Right forelimb (tissue), 1 donor: ENCODE results near the gene SLC51A.

Experiments
- DNase-seq: peaks from one replicate; pipeline ENCODE4 v3.0.0-alpha.2; 2018

Gene SLC51A

GRCh38 chr3:196217307-196218154, 1.2 kb downstream of the SLC51A start:
- DNase-seq: no peak

DNA sequence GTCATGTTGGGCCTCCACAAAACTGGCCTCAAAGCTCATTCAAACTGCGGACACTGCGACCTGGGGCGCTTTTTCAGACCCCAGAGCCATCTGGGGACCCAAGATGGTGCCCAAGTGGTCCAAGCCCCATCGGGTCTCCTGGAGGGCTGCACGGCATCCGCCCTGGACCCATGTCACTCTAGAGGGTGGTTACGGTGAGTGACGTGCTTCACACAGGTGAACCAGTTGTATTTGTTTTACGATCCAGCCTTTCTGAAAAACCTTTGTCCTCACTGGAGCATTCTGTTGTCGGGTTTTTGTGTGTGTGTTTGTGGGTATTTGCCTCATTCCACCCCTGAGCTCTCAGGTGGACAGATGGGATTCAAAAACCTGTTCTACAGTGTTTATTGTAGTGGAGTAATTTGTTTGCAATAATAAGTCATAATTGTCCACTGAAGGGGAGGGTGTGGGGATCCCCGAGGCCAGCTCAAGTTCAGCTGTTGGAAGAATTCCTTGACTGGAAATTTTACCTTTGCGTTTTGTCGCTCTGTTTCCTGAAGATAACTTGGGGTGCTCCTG, 1.9 kb downstream of the SLC51A start:
- no peak for DNase-seq

DNA sequence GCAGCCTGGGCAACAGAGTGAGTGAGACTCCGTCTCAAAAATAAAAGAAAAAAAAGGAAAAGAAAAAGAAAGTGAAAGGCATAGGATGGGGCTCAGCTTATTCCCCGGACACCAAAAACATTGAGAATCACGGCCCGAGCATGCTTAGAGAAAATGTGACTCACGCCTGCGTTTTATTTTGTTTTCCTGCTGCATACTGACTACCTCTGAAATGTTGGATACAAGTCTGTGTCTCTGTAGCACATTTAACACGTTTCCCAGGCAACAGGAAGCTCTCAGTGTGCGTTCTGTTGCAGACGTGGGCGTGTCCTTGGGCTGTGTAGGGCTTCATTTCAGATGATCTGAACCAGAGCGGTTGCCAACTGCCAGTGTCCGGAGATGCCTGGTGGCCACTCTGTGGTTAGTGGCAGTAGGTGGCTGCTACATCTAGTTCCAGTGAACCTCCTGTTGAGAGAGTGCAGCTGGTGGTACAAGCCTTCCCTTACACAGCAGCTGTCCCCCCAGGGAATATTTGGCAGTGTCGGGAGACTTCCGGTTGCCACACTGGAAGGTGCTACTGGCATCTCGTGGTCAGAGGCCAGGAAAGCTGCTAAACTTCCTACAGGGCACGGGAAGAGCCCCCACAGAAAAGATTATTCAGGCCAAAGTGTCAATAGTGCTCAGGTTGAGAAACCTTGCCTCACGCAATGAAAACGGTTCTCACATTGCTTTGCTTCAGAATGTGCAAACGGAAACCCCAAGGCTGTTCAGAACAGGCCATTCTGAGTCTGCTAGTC, 3.0 kb downstream of the SLC51A start:
- peak; percentile 80 for DNase-seq

DNA sequence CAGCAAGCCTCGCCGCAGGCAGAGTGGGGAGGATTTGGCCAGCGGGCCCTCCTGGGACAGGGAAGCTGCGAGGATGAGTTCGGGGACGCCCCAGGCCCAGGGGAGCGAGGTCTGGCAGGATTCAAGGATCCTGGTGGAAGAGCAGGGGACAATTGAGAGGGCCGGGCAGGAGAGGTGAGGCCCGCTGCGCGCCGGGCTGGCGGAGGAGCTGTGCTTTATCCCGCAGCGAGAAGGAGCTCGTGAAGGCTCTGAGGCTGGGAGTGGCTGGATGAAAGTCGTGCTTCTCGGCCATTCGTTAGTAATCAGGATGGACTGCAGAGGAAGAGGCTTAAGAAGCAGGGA, 3.6 kb downstream of the SLC51A start:
- no peak for DNase-seq

GRCh38 chr3:196220587-196220986, 4.3 kb downstream of the SLC51A start:
- no peak for DNase-seq

- no peak for DNase-seq
Measured at GRCh38 chr3:196220991-196221390, 4.7 kb downstream of the SLC51A start.

DNA sequence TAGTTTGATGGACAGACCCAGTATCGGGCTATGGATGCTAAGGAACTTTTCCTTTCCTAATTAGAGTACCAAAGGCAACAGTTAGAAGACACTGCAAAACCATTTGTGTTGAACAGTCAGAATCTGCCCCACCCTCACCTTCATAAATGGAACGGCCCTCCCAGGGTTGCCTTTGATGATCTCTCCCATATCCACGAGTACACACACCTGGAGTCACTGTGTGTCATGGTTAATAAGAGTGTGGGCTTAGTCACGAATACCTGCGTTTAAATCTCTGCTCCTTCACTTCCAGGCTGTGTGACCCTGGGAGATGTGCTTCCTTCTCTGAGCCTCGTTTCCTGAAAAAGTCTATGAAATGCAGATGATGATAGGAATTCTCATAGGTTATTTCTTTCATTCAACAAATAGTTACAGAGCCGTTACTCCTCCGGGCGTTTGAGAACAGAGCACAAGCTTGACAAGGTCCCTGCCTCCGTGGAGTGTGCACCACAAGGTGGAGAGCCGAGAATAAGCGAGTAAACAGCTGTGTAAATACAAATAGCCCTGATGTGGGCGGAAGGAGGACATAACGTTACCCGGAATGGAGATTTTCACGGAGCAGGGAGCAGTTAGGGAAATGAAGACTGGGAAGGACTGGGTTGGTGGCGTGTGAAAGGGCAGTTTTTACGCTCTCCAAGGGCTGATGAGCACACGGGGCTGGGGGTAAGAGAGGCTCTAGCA, 6.7 kb downstream of the SLC51A start:
- DNase-seq: no peak

GRCh38 chr3:196225086-196225485, 8.8 kb downstream of the SLC51A start:
- DNase-seq: no peak

- DNase-seq: no peak
Measured at GRCh38 chr3:196225763-196226364, 9.5 kb downstream of the SLC51A start.

- no peak for DNase-seq
Measured at GRCh38 chr3:196227121-196227561, 10.8 kb downstream of the SLC51A start.

GRCh38 chr3:196227629-196228493, 11.5 kb downstream of the SLC51A start:
- no peak for DNase-seq

GRCh38 chr3:196232154-196232881, 16.0 kb downstream of the SLC51A start:
- DNase-seq: no peak

- no peak for DNase-seq
Measured at GRCh38 chr3:196232882-196233251, 16.5 kb downstream of the SLC51A start.

GRCh38 chr3:196235452-196236122, 19.3 kb downstream of the SLC51A start:
- no peak for DNase-seq

DNA sequence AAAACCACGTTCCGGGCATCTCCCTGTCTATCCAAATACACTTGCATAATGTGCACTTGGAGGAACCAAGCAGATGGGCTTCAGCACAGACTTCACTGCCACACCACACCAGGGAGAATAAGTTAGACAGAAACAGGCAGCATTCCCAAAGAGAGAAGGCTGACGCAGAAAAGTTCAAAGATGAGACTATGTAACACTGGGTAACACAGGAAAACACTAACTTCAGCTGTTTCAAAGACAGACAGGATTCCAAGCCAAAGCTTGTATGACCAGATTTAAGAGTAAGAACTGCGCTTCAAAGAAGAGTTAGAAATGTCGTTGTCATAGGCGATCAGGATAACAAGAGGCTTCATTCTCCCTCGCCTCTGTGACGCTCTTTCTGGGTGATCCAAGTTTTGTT, 19.9 kb downstream of the SLC51A start:
- no peak for DNase-seq

DNA sequence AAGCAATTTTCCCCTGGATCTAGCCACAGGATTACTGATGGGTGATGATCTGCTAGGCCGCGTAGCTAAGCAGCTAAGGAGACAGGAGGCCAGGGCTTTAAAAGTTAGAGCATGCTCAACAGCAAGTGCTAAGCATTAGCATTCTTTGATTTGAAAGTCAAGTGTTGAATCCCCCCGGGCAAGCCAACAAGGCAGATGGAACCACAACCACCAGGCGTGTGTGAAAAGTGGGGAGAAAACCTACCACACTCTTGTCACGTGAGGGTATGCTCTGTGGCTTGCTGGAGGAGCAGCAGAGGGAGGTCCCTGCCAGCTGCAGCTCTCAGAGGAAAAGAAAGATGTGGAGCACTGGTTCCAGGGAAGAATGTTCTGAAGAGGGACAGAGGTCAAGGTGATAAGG, 20.9 kb downstream of the SLC51A start:
- no peak for DNase-seq

GRCh38 chr3:196238612-196239560, 22.6 kb downstream of the SLC51A start:
- no peak for DNase-seq

DNA sequence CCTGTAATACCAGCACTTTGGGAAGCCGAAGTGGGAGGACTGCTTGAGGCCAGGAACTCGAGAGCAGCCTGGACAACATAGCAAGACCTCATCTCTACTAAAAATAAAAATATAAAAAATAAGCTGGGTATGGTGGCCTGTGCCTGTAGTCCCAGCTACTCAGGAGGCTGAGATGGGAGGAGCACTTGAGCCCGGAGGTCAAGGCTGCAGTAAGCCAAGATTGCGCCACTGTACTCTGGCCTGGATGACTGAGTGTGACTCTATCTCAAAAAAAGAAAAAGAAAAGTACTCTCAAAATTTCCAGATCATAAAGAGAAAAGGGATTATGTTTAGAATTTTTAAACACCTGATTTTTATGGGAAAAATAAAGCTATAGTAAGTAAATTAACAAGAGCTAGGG, 24.1 kb downstream of the SLC51A start:
- no peak for DNase-seq

GRCh38 chr3:196241704-196242103, 25.4 kb downstream of the SLC51A start:
- no peak for DNase-seq
